ENCODE measurements around the gene KIF19. TPM values are rescaled to one million over a fixed set of nuclear protein-coding genes. Genes with fewer than 3 reads are reported as not detected.

The KIF19 gene
- total RNA-seq, 6 donors from 2014 or later, result 0.46 to 13.7 (median 3.8) TPM

DNA sequence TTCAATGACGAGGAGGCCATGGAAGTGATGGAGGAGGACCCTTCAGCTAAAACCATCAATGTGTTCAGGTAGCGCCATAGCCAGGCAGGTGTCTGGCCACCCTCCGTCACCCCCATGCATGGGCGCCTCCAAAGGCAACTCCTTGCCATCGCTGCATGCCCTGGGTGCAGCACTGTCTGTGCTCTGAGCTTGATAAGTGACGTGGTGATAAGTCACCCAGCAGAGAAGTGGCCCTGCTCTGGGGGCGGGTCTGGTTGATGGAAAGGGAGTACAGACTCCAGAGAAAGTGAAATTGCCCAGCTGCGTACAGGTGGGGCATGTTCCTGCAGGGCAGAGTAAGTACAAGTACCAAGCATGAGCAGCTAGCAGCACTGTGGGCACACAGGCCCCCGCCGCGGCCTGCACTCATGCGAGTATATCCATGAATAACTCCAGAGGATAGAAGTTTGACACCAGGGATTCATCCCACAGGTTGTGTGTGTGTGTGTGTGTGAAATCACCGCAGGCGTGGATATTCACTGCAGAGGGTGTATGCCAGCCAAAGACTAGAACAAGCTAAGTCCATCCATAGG is 38.9 kb upstream of the KIF19 start:
- Histone ChIP-seq H3K4me1 (peaks cover 0 to 4% (median 2%) of the 10 kb centered on the region in 4 donors), H3K27me3 (no peaks in the 10 kb centered on the region), H3K4me3 (no peak overlapping the region), H3K9me3 (no peaks in the 10 kb centered on the region), H3K27ac (no peak overlapping the region), H3K36me3 (no peaks in the 10 kb centered on the region)
- DNase-seq (no peak), ATAC-seq (ENCODE audit: low FRiP score in 2 of 2) (no peak)
- TF ChIP-seq POLR2A (IDR thresholded peaks at IDR 0.05) (no peak), CTCF (IDR thresholded peaks at IDR 0.05) (no peak), POLR2AphosphoS5 (IDR thresholded peaks at IDR 0.05) (no peak), EP300 (IDR thresholded peaks at IDR 0.05) (no peak)
- 88 to 91% methylated on average over 13 to 14 of the region's 14 CpGs for WGBS, 2 donors

- H3K4me3 ChIP-seq, result no peak overlapping the region
- H3K9me3 ChIP-seq, result no peaks in the 10 kb centered on the region
- DNase-seq, result no peak
- no peaks in the 10 kb centered on the region for H3K36me3 ChIP-seq
- H3K27me3 ChIP-seq, result no peaks in the 10 kb centered on the region
- H3K27ac ChIP-seq, result no peak overlapping the region
- ATAC-seq (ENCODE audit: low FRiP score in 2 of 2), result peak in 1 of 2 donors; percentile 9
- WGBS, 2 donors, result 66 to 82% methylated on average over 5 of the region's 5 CpGs
- peaks cover 0 to 3% (median 0%) of the 10 kb centered on the region in 4 donors for H3K4me1 ChIP-seq
- TF ChIP-seq POLR2A (IDR thresholded peaks at IDR 0.05), result no peak
- TF ChIP-seq POLR2AphosphoS5 (IDR thresholded peaks at IDR 0.05), result no peak
- TF ChIP-seq EP300 (IDR thresholded peaks at IDR 0.05), result no peak
- no peak for TF ChIP-seq CTCF (IDR thresholded peaks at IDR 0.05)
These were observed 37.2 kb upstream of the KIF19 start for GRCh38 chr17:74288785-74289184.

DNA sequence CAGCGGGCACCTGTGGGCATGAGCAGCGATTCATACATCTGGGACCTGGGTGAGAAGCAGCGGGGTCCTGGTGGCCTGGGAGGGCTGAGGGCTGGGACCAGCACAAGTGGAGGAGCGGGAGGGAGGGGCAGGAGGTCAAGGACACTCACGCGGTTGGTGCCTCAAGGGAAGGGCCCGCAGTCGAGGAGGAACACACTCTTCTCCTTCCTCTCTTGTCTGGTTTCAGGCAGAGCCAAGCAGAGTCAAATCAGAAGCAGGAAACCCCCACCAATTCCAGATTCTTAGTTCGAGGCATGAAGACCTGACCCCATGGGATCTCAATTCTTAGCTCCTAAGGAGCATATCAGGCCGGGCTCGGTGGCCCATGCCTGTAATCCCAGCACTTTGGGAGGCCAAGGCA is 36.3 kb upstream of the KIF19 start:
- ATAC-seq (ENCODE audit: low FRiP score in 2 of 2), result peak in 1 of 2 donors; percentile 31
- peaks cover 0 to 3% (median 0%) of the 10 kb centered on the region in 4 donors for H3K4me1 ChIP-seq
- TF ChIP-seq EP300 (IDR thresholded peaks at IDR 0.05) (no peak), POLR2A (IDR thresholded peaks at IDR 0.05) (no peak)
- H3K27me3 ChIP-seq, result no peaks in the 10 kb centered on the region
- no peaks in the 10 kb centered on the region for H3K36me3 ChIP-seq
- no peaks in the 10 kb centered on the region for H3K9me3 ChIP-seq
- no peak overlapping the region for H3K4me3 ChIP-seq
- WGBS, 2 donors, result 63 to 74% methylated on average over 10 to 11 of the region's 11 CpGs
- DNase-seq, result no peak
- no peak overlapping the region for H3K27ac ChIP-seq

DNA sequence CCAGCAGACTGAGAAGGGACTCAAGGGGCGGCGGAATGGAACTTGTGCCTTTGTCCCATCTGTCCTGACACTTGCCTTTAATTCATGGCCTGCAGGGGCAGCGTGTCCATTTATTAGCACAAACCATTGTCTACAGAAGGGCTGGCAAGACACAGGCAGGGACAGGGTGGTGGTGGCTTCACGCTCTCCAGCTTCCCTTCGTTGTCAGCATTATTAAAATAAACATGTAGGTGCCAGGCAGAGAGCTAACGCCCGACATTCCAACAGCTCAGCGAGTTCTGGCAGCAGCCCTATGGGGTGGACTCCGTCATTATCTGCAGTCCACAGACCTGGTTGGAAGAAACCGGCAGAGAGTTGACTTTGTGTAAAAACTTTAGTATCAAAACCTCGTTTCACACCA is 35.7 kb upstream of the KIF19 start:
- DNase-seq (no peak), ATAC-seq (ENCODE audit: low FRiP score in 2 of 2) (no peak)
- TF ChIP-seq EP300 (IDR thresholded peaks at IDR 0.05) (no peak), POLR2AphosphoS5 (IDR thresholded peaks at IDR 0.05) (no peak), POLR2A (IDR thresholded peaks at IDR 0.05) (no peak), CTCF (IDR thresholded peaks at IDR 0.05) (no peak)
- Histone ChIP-seq H3K4me1 (no peaks in the 10 kb centered on the region), H3K27ac (no peak overlapping the region), H3K9me3 (no peaks in the 10 kb centered on the region), H3K36me3 (no peaks in the 10 kb centered on the region), H3K27me3 (no peaks in the 10 kb centered on the region), H3K4me3 (no peak overlapping the region)
- WGBS, 2 donors, result 59 to 72% methylated on average over 11 of the region's 11 CpGs

GRCh38 chr17:74292495-74292894 is 33.5 kb upstream of the KIF19 start:
- TF ChIP-seq POLR2A (IDR thresholded peaks at IDR 0.05) (no peak), EP300 (IDR thresholded peaks at IDR 0.05) (no peak), CTCF (IDR thresholded peaks at IDR 0.05) (no peak), POLR2AphosphoS5 (IDR thresholded peaks at IDR 0.05) (no peak)
- ATAC-seq (ENCODE audit: low FRiP score in 2 of 2) (no peak), DNase-seq (no peak)
- Histone ChIP-seq H3K36me3 (no peaks in the 10 kb centered on the region), H3K27ac (no peak overlapping the region), H3K4me1 (peaks cover 3 to 12% (median 5%) of the 10 kb centered on the region in 4 donors), H3K4me3 (no peak overlapping the region), H3K9me3 (no peaks in the 10 kb centered on the region), H3K27me3 (no peaks in the 10 kb centered on the region)
- WGBS, 2 donors, result 90 to 96% methylated on average over 10 of the region's 10 CpGs
